NT2/D1 (cell line): ENCODE measurements around the gene SDSL.

ENCODE experiments used
- DNase-seq: peaks from one replicate; pipeline ENCODE4 v3.0.0-alpha.2; 2011; ENCODE audit warnings: low read depth, low spot score
- H3K27me3 ChIP-seq: 2 replicates; pipeline ENCODE4 v1.6.0; 2011; ENCODE audit warnings: mild to moderate bottlenecking; ENCODE audit not compliant: insufficient read length, insufficient read depth
- H3K36me3 ChIP-seq: 2 replicates; pipeline ENCODE4 v1.6.1; 2011; ENCODE audit warnings: mild to moderate bottlenecking, low read length, mixed read lengths; ENCODE audit not compliant: insufficient read depth, insufficient read length
- H3K4me1 ChIP-seq: 2 replicates; pipeline ENCODE4 v1.5.1; 2011; ENCODE audit not compliant: insufficient read depth, insufficient read length
- H3K4me3 ChIP-seq: 2 replicates; pipeline ENCODE4 v1.5.1; 2011; ENCODE audit warnings: low read depth; ENCODE audit not compliant: insufficient read length
- H3K9ac ChIP-seq: 2 replicates; pipeline ENCODE4 v1.6.0; 2011; ENCODE audit warnings: low read depth; ENCODE audit not compliant: insufficient read length
- H3K9me3 ChIP-seq: 2 replicates; pipeline ENCODE4 v1.5.1; 2011; ENCODE audit warnings: mild to moderate bottlenecking, low read length; ENCODE audit not compliant: insufficient read depth
- SUZ12 ChIP-seq: IDR thresholded peaks from 2 replicates; pipeline ENCODE4 v1.6.1; 2011; ENCODE audit not compliant: insufficient read length, insufficient read depth; ENCODE audit errors: extremely low read depth
- YY1 ChIP-seq: IDR thresholded peaks from 2 replicates; pipeline ENCODE4 v1.6.1; 2011; ENCODE audit not compliant: insufficient read length, insufficient read depth
- ZNF274 ChIP-seq: IDR thresholded peaks from 2 replicates; pipeline ENCODE4 v1.6.1; 2011; ENCODE audit warnings: mild to moderate bottlenecking, low read depth, low read length

The SDSL gene

DNA sequence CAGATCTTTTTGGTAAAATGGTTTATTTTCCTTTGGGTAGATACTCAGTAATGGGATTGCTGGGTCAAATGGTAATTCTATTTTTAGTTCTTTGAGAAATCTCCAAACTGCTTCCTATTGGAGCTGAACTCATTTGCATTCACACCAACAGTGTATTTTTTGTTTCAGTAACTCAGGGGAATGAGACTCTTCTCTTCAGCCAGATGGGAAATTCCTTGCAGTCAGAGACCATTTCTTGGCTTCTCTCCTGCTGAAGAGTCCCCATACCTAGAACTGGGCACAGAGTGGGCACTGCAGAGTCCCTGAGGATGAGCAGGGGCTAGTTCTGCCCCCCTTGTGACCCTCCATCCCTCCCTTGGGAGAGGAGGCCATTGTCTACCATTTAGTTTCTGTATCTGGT is 10.8 kb downstream of the SDSL start:
- Histone ChIP-seq H3K4me1 (peaks cover 5% of the 10 kb centered on the region), H3K36me3 (no peaks in the 10 kb centered on the region), H3K9me3 (peaks cover 5% of the 10 kb centered on the region; the same call in 1 of the 2 replicates), H3K27me3 (no peaks in the 10 kb centered on the region), H3K9ac (no peak overlapping the region), H3K4me3 (no peak overlapping the region)
- TF ChIP-seq ZNF274, result no peak
- TF ChIP-seq SUZ12, result no peak
- TF ChIP-seq YY1, result no peak
- no peak for DNase-seq

DNA sequence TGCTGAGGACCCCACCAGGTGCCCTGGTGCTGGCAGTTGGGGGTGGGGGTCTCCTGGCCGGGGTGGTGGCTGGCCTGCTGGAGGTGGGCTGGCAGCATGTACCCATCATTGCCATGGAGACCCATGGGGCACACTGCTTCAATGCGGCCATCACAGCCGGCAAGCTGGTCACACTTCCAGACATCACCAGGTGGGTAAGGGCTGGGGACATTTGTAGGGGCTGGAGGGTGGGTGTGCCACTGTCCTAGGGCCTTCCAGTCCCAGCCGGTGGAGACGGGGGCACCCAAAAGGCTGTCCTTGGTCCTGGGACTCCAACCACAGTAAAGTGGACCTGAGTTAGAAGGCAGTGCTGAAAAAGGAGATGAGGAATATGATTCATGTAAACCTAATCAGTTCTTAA is 13.2 kb downstream of the SDSL start:
- Histone ChIP-seq H3K27me3 (no peaks in the 10 kb centered on the region), H3K9me3 (peaks cover under 1% of the 10 kb centered on the region; the same call in 1 of the 2 replicates), H3K4me3 (no peak overlapping the region), H3K9ac (no peak overlapping the region), H3K36me3 (no peaks in the 10 kb centered on the region), H3K4me1 (peaks cover 11% of the 10 kb centered on the region)
- TF ChIP-seq YY1 (no peak), SUZ12 (no peak), ZNF274 (no peak)
- DNase-seq, result no peak

DNA sequence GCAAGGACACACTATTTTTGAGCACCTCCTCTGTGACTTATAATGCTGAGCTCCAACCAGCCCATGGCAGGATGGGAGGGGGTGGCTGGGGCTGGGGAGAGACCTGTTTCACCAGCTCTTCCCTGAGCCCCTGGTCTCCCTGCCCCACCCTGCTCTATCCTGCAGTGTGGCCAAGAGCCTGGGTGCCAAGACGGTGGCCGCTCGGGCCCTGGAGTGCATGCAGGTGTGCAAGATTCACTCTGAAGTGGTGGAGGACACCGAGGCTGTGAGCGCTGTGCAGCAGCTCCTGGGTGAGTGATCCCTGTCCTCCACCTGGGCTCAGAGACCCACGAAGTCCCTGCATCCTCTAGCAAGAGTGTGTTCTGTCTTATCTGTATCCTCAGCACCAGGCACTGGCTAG is 14.4 kb downstream of the SDSL start:
- Histone ChIP-seq H3K9ac (no peak overlapping the region), H3K9me3 (no peaks in the 10 kb centered on the region), H3K4me3 (no peak overlapping the region), H3K36me3 (no peaks in the 10 kb centered on the region), H3K4me1 (peaks cover 11% of the 10 kb centered on the region), H3K27me3 (no peaks in the 10 kb centered on the region)
- no peak for DNase-seq
- TF ChIP-seq YY1 (no peak), SUZ12 (no peak), ZNF274 (no peak)

DNA sequence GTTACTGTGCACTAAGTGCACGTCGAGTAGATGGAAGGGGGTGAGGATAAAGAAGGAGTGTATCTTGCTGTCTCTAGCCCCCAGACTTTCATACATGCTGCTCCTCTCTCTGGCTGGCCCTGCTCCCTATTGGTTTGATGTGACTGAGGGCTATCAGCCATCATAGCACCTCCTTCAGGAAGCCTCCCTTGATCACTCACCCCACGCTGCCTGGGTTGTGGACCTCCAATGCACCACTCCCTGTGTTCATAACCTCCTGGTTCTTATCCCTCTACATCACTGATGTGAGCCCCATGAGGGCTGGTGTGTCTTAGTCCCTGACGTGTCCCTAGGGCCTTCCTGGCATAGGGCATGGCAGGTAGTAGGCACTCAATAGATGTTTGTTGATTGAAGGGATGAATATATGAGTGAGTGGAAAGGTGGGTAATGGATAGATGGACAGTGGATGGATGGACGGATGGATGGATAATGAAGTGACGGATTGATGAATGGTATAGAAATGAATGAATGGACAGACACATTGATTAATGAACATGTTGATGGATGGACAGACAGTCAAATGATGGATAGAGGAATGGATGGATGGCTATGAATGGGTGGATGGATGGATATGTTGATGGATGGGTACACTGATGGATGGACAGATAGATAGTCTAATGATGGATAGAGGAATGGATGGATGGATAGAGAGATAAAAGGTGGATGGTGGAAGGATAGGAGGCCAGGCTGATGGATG is 15.0 kb downstream of the SDSL start:
- Histone ChIP-seq H3K9ac (no peak overlapping the region), H3K36me3 (no peaks in the 10 kb centered on the region), H3K4me1 (peaks cover 11% of the 10 kb centered on the region), H3K9me3 (no peaks in the 10 kb centered on the region), H3K4me3 (no peak overlapping the region), H3K27me3 (no peaks in the 10 kb centered on the region)
- no peak for DNase-seq
- TF ChIP-seq YY1 (no peak), ZNF274 (no peak), SUZ12 (no peak)

DNA sequence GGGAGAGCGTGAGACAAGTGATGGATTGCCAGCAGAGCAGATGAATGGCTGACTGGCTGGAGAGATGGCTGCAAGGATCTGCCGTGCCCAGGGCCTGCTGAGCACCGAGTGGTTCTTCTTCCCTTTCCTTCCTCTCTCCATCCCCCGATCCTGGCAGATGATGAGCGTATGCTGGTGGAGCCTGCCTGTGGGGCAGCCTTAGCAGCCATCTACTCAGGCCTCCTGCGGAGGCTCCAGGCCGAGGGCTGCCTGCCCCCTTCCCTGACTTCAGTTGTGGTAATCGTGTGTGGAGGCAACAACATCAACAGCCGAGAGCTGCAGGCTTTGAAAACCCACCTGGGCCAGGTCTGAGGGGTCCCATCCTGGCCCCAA is 15.5 kb downstream of the SDSL start:
- H3K36me3 ChIP-seq, result no peaks in the 10 kb centered on the region
- H3K9ac ChIP-seq, result no peak overlapping the region
- H3K9me3 ChIP-seq, result no peaks in the 10 kb centered on the region
- H3K4me3 ChIP-seq, result no peak overlapping the region
- peaks cover 11% of the 10 kb centered on the region for H3K4me1 ChIP-seq
- H3K27me3 ChIP-seq, result no peaks in the 10 kb centered on the region
- TF ChIP-seq SUZ12, result no peak
- TF ChIP-seq ZNF274, result no peak
- TF ChIP-seq YY1, result no peak
- no peak for DNase-seq

DNA sequence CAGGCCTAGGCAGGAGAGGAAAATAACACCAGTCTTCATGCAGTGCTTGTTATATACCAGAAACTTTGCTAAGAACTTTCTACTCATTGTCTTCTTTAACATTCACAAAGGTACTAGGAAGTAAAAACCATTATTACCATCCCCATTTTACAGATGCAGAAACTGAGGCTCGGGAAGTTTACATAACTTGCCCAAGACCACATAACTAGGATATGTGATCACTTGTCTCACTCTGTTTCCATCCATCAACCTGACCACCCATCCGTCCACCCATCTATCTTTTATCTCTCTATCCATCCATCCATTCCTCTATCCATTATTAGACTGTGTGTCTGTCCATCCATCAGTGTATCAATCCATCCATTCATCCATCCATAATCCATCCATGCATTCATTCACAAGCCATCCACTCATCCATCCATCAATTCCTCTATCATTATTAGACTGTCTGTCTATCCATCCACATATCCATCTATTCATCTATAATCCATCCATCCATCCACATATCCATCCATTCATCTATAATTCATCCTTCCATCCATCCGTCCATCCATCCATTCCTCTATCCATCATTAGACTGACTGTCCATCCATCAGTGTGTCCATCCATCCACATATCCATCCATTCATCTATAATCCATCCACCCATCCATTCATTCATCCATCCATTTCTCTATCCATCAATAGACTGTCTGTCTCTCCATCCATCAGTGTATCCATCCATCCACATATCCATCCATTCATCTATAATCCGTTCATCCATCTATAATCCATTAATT is 16.5 kb downstream of the SDSL start:
- no peaks in the 10 kb centered on the region for H3K27me3 ChIP-seq
- H3K9me3 ChIP-seq, result no peaks in the 10 kb centered on the region
- no peak overlapping the region for H3K4me3 ChIP-seq
- DNase-seq, result no peak
- H3K36me3 ChIP-seq, result no peaks in the 10 kb centered on the region
- no peak overlapping the region for H3K9ac ChIP-seq
- TF ChIP-seq YY1 (no peak), SUZ12 (no peak), ZNF274 (no peak)
- peaks cover 11% of the 10 kb centered on the region for H3K4me1 ChIP-seq

DNA sequence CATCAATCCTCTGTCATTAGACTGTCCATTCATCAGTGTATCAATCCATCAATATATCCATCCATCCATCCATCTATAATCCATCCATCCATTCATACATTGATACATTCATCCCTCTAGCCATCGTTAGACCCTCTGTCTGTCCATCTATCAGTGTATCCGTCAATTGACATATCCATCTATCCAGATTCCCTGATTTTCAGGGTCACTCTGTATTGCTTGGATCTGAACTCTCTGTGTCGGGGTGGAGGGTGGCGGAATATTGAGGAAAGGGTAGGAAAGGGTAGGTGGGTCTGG is 17.1 kb downstream of the SDSL start:
- Histone ChIP-seq H3K9me3 (no peaks in the 10 kb centered on the region), H3K36me3 (no peaks in the 10 kb centered on the region), H3K27me3 (no peaks in the 10 kb centered on the region), H3K4me3 (no peak overlapping the region), H3K9ac (no peak overlapping the region), H3K4me1 (peaks cover 11% of the 10 kb centered on the region)
- no peak for DNase-seq
- TF ChIP-seq SUZ12 (no peak), YY1 (no peak), ZNF274 (no peak)
